GM19452 (cell line): ENCODE data around the gene NAA10.

ENCODE experiments used
- ATAC-seq: cut with Tn5 transposase; IDR thresholded peaks from one replicate; pipeline ENCODE4 v1.9.1; 2021; ENCODE audit not compliant: unreplicated experiment

NAA10 gene

GRCh38 chrX:153950127-153950526, 15.3 kb upstream of the NAA10 start:
- no peak for ATAC-seq

GRCh38 chrX:153948847-153949805, 14.3 kb upstream of the NAA10 start:
- no peak for ATAC-seq

- ATAC-seq: no peak
Measured at GRCh38 chrX:153948002-153948466, 13.2 kb upstream of the NAA10 start.

GRCh38 chrX:153947009-153947769, 12.4 kb upstream of the NAA10 start:
- ATAC-seq: peak; percentile 74

GRCh38 chrX:153945956-153946943, 11.4 kb upstream of the NAA10 start:
- no peak for ATAC-seq

GRCh38 chrX:153944800-153945150, 9.9 kb upstream of the NAA10 start:
- no peak for ATAC-seq

- no peak for ATAC-seq
Measured at GRCh38 chrX:153944140-153944799, 9.4 kb upstream of the NAA10 start, which contains the start of gene RENBP. TSS of gene RENBP (minus strand) at chrX:153944643. CDS start at chrX:153944610, 33 bp downstream.

- ATAC-seq: no peak
Measured at GRCh38 chrX:153941336-153942252, 6.8 kb upstream of the NAA10 start.

- ATAC-seq: no peak
Measured at GRCh38 chrX:153939573-153939972, 4.7 kb upstream of the NAA10 start.

GRCh38 chrX:153938226-153938786, 3.5 kb upstream of the NAA10 start:
- no peak for ATAC-seq

- ATAC-seq: no peak
Measured at GRCh38 chrX:153937056-153937455, 2.2 kb upstream of the NAA10 start.

- peak; percentile 30 for ATAC-seq
Measured at GRCh38 chrX:153935326-153935851, 552 bp upstream of the NAA10 start.

- peak; percentile 27 for ATAC-seq
Measured at GRCh38 chrX:153934148-153934761, 582 bp downstream of the NAA10 start.

- no peak for ATAC-seq
Measured at GRCh38 chrX:153933748-153934147, 1.1 kb downstream of the NAA10 start.

- no peak for ATAC-seq
Measured at GRCh38 chrX:153932220-153932915, 2.5 kb downstream of the NAA10 start.

- ATAC-seq: no peak
Measured at GRCh38 chrX:153931748-153932147, 3.1 kb downstream of the NAA10 start.

GRCh38 chrX:153931151-153931550, 3.7 kb downstream of the NAA10 start:
- ATAC-seq: no peak
